HepG2 (cell line): ENCODE results near the gene OBSL1. TPM values are rescaled to one million over a fixed set of nuclear protein-coding genes. Genes with fewer than 3 reads are reported as not detected.

Source experiments
- BRD4 ChIP-seq: sonication (generic); formaldehyde crosslinking; IDR thresholded peaks from 2 replicates; pipeline ENCODE4 v1.4.0; 2020; ENCODE audit warnings: missing genetic modification reagents
- FOXA3 ChIP-seq: IDR thresholded peaks from 2 replicates; pipeline ENCODE4 v1.6.1; 2016; ENCODE audit warnings: missing genetic modification reagents, missing compliant biosample characterization
- FOXJ3 ChIP-seq: sonication (generic); formaldehyde crosslinking; IDR thresholded peaks from 2 replicates; pipeline ENCODE4 v1.4.0; 2020; ENCODE audit warnings: missing genetic modification reagents, mild to moderate bottlenecking, borderline replicate concordance
- GTF2F1 ChIP-seq: fragments of 150-350 bp; IDR thresholded peaks from 2 replicates; pipeline ENCODE4 v1.6.1; 2014; ENCODE audit warnings: low read length
- HNF4G ChIP-seq, 2 experiments: sonication (generic) in 1 of 2; formaldehyde crosslinking in 1 of 2; IDR thresholded peaks; 2 replicates each; pipeline versions ENCODE4 v1.4.0 to v1.6.1; 2011 to 2020; ENCODE audit warnings: borderline replicate concordance in 2 of 2, low read depth in 2 of 2, mild to moderate bottlenecking in 2 of 2, low read length in 1 of 2, missing genetic modification reagents in 1 of 2, moderate library complexity in 1 of 2
- HOXA7 ChIP-seq: sonication (generic); formaldehyde crosslinking; IDR thresholded peaks from 2 replicates; pipeline ENCODE4 v1.8.1; 2022; ENCODE audit warnings: mild to moderate bottlenecking, missing genetic modification reagents, moderate library complexity
- KLF15 ChIP-seq: sonication (generic); formaldehyde crosslinking; IDR thresholded peaks from 2 replicates; pipeline ENCODE4 v1.8.1; 2023; ENCODE audit warnings: borderline replicate concordance, mild to moderate bottlenecking, inconsistent platforms, missing genetic modification reagents, mixed read lengths
- KMT2A ChIP-seq: sonication (generic); formaldehyde crosslinking; IDR thresholded peaks from 2 replicates; pipeline ENCODE4 v1.4.0; 2020; ENCODE audit warnings: missing genetic modification reagents
- NCOA5 ChIP-seq: sonication (generic); formaldehyde crosslinking; IDR thresholded peaks from 2 replicates; pipeline ENCODE4 v1.4.0; 2020; ENCODE audit warnings: missing genetic modification reagents
- NFYC ChIP-seq: IDR thresholded peaks from 2 replicates; pipeline ENCODE4 v1.6.1; 2016; ENCODE audit warnings: missing genetic modification reagents, missing compliant biosample characterization
- SAFB2 ChIP-seq: sonication (generic); formaldehyde crosslinking; IDR thresholded peaks from 2 replicates; pipeline ENCODE4 v1.5.1; 2020; ENCODE audit warnings: missing genetic modification reagents, low read depth, mild to moderate bottlenecking, borderline replicate concordance
- ZIK1 ChIP-seq: sonication (generic); formaldehyde crosslinking; IDR thresholded peaks from 2 replicates; pipeline ENCODE4 v1.5.0; 2020; ENCODE audit warnings: mild to moderate bottlenecking, low read depth, missing genetic modification reagents, borderline replicate concordance
- ZNF260 ChIP-seq: sonication (generic); formaldehyde crosslinking; IDR thresholded peaks from 2 replicates; pipeline ENCODE4 v1.4.0; 2020; ENCODE audit warnings: missing genetic modification reagents, low read depth, mild to moderate bottlenecking, borderline replicate concordance
- ZNF367 ChIP-seq: sonication (generic); formaldehyde crosslinking; IDR thresholded peaks from 2 replicates; pipeline ENCODE4 v1.4.0; 2020; ENCODE audit warnings: missing genetic modification reagents, borderline replicate concordance
- ZNF646 ChIP-seq: sonication (generic); formaldehyde crosslinking; IDR thresholded peaks from 2 replicates; pipeline ENCODE4 v1.9.0; 2021; ENCODE audit warnings: mild to moderate bottlenecking, missing genetic modification reagents
- ZNF687 ChIP-seq: sonication (generic); formaldehyde crosslinking; IDR thresholded peaks from 2 replicates; pipeline ENCODE4 v1.5.1; 2020; ENCODE audit warnings: mild to moderate bottlenecking, missing genetic modification reagents, moderate library complexity
- ZNF775 ChIP-seq: sonication (generic); formaldehyde crosslinking; IDR thresholded peaks from 2 replicates; pipeline ENCODE4 v1.4.0; 2020; ENCODE audit warnings: missing genetic modification reagents, mild to moderate bottlenecking, moderate library complexity, borderline replicate concordance
- polyA plus RNA-seq, 8 experiments: library from polyadenylated mRNA; depleted of rRNA in 3 of 8; stranded (reverse) in 7 of 8; unstranded in 1 of 8; fragments of >200 nt; fragmentation: Illumina TruSeq in 4 of 8; extraction: Trizol in 4 of 8; gene quantifications; 2 replicates each; pipeline versions ENCODE4 v1.2.1 to v1.2.3, GENCODE V29; 2011 to 2016; ENCODE audit warnings: low read depth in 4 of 8, missing spikeins in 1 of 8, mixed read lengths in 1 of 8; ENCODE audit not compliant: insufficient read depth in 1 of 8
- total RNA-seq, 5 experiments: library from RNA; depleted of rRNA; stranded (reverse); fragments of >200 nt; fragmentation: Illumina TruSeq; extraction: Trizol; gene quantifications; 2 replicates each; pipeline ENCODE4 v1.2.3, GENCODE V29; 2016; ENCODE audit warnings: low read depth in 1 of 5

OBSL1 gene
- total and polyA plus RNA-seq, 2 of the 13 experiments (the other 11 are each of a cell fraction or from before 2014, with no cell fraction given), result 86.7 to 218 TPM

- TF ChIP-seq ZNF646 (CRISPR knock-in tag) (peak; percentile 100), FOXJ3 (CRISPR knock-in tag) (peak; percentile 62; the same call in 1 of the 2 replicates), SAFB2 (0 out of 2 replicates have a peak, but pooled peaks have one; percentile 16), ZNF367 (no peak), ZNF775 (CRISPR knock-in tag) (no peak), GTF2F1 (no peak; the same call in 1 of the 2 replicates), ZIK1 (CRISPR knock-in tag) (no peak), HNF4G (IDR thresholded peaks at IDR 0.05; ENCODE audit: borderline replicate concordance, low read depth, low read length) (peak; percentile 34; the same call in 1 of the 2 replicates), HNF4G (CRISPR knock-in tag; IDR thresholded peaks at IDR 0.05; ENCODE audit: borderline replicate concordance, low read depth) (no peak), ZNF260 (CRISPR knock-in tag) (0 out of 2 replicates have a peak, but pooled peaks have one; percentile 50), KLF15 (peak; percentile 32; the same call in 1 of the 2 replicates), ZNF687 (CRISPR knock-in tag) (peak; percentile 81), BRD4 (CRISPR knock-in tag) (peak; percentile 12; the same call in 1 of the 2 replicates), KMT2A (CRISPR knock-in tag) (no peak), NCOA5 (CRISPR knock-in tag) (no peak), FOXA3 (CRISPR knock-in tag) (peak; percentile 21), NFYC (CRISPR knock-in tag) (no peak), HOXA7 (CRISPR knock-in tag) (0 out of 2 replicates have a peak, but pooled peaks have one; percentile 82)
These were observed at the start of gene OBSL1 (continued) for GRCh38 chr2:219571311-219572236.
